IPS-15b (cell line): ENCODE results near the gene SCMH1.

Source experiments
- H3K27me3 ChIP-seq: one replicate; pipeline ENCODE4 v1.6.1; 2013; ENCODE audit warnings: low read length; ENCODE audit not compliant: control insufficient read depth, insufficient read depth
- H3K36me3 ChIP-seq: one replicate; pipeline ENCODE4 v1.6.1; 2013; ENCODE audit warnings: low read length; ENCODE audit not compliant: control insufficient read depth, insufficient read depth
- H3K4me1 ChIP-seq: one replicate; pipeline ENCODE4 v1.6.1; 2013; ENCODE audit warnings: mild to moderate bottlenecking, low read length; ENCODE audit not compliant: control insufficient read depth, insufficient read depth
- H3K4me3 ChIP-seq: one replicate; pipeline ENCODE4 v1.5.1; 2013; ENCODE audit warnings: low read depth, low read length
- H3K9ac ChIP-seq: one replicate; pipeline ENCODE4 v1.6.1; 2013; ENCODE audit warnings: low read depth, mild to moderate bottlenecking, low read length
- H3K9me3 ChIP-seq: one replicate; pipeline ENCODE4 v1.6.1; 2013; ENCODE audit warnings: mild to moderate bottlenecking, low read length; ENCODE audit not compliant: control insufficient read depth, insufficient read depth

SCMH1 gene

DNA sequence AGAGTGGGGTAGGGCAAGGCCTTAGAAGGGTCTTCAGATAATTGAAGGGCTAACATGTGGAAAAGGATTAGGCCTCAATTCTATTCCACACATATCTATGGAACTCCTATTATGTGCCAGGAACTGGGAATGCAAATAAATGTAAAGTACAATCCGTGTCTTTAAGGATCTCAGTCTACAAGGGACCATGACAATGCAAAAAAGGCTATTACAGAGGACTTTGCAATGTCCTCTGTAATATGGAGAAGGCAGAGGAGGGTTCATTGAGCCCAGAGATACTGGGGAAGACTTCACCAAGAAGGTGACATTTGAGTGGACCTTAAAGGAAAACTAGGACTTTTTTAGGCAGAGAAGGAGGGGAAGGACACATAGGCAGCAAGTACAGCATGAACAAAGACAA lies 4.5 kb upstream of the SCMH1 start:
- Histone ChIP-seq H3K27me3 (peaks cover 15% of the 10 kb centered on the region), H3K9ac (no peak overlapping the region), H3K4me1 (no peaks in the 10 kb centered on the region), H3K36me3 (no peaks in the 10 kb centered on the region), H3K4me3 (no peak overlapping the region), H3K9me3 (no peaks in the 10 kb centered on the region)

DNA sequence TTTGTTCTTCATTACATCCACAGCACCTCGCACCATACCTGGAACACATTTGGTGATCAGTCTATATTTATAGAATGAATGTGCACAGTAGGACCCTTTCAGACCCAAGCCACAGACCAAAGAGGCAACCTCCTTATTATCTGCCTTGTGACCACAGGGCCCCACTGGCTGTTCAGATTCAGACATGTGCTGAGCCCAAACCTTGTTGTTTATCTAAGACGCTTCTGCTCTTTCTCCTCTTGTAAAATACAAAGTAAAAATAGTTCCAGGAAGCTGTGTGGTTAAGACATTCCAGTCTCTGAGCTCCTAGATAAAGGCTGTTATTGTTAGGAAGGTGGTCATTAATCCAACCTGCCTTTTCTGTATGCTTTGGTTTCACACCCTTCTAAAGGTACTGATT lies 3.6 kb upstream of the SCMH1 start:
- Histone ChIP-seq H3K9me3 (no peaks in the 10 kb centered on the region), H3K4me1 (peaks cover 3% of the 10 kb centered on the region), H3K36me3 (no peaks in the 10 kb centered on the region), H3K27me3 (peaks cover 19% of the 10 kb centered on the region), H3K9ac (no peak overlapping the region), H3K4me3 (no peak overlapping the region)

DNA sequence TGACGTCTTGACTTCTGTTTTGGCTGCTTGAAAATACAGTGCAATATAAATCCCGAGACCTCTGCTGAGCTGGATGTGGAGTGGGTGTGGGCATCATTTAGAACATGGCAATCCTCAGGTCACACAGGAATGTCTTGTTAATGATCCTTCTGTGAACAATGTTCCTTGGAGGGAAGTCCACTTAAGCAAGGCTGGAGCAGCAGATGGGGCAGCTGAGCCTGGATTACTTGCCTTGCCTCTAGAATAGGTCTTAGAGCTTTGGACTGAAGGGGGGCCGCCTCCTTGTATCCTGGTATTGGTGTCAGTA lies 926 bp upstream of the SCMH1 start:
- no peaks in the 10 kb centered on the region for H3K36me3 ChIP-seq
- H3K27me3 ChIP-seq: peaks cover 22% of the 10 kb centered on the region
- no peak overlapping the region for H3K9ac ChIP-seq
- peaks cover 3% of the 10 kb centered on the region for H3K4me1 ChIP-seq
- H3K4me3 ChIP-seq: peak overlapping the region; percentile 59
- no peaks in the 10 kb centered on the region for H3K9me3 ChIP-seq

DNA sequence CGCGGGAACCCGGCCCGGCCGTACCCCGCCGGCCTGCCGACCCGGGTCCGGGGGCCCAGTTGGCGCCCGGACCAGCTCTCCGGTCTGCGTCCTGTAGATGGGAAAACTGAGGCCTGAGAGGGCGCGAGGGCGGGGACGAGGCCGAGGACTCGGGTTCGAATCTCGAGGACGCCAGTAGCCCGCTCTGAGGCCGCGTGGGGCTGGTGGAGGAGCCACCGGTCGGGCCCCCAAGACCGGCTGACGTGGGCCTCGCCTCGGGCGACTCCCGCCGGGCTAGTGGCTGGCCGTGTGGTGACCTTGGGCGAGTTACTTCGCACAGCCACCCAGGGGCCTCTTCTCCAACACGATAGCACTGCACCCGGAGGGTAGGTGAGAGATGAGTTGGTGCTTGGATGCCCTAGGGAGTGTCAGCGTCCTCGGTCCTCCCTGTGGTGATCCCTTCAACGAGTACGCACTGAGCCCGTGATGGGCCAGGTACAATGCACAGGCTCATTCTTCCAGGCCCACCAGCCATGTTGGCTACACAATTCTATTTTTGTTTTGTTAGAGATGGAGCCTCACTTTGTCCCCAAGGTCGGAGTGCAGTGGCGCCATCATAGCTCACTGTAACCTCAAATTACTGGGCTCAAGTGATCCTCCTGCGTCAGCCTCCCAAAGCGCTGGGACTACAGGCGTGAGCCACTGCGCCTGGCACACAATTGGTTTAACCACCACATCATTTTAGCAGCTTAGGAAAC lies 404 bp upstream of the SCMH1 start:
- Histone ChIP-seq H3K36me3 (no peaks in the 10 kb centered on the region), H3K4me1 (peaks cover 3% of the 10 kb centered on the region), H3K4me3 (peak overlapping the region; percentile 59), H3K9ac (peak overlapping the region; percentile 57), H3K9me3 (no peaks in the 10 kb centered on the region), H3K27me3 (peaks cover 22% of the 10 kb centered on the region)

DNA sequence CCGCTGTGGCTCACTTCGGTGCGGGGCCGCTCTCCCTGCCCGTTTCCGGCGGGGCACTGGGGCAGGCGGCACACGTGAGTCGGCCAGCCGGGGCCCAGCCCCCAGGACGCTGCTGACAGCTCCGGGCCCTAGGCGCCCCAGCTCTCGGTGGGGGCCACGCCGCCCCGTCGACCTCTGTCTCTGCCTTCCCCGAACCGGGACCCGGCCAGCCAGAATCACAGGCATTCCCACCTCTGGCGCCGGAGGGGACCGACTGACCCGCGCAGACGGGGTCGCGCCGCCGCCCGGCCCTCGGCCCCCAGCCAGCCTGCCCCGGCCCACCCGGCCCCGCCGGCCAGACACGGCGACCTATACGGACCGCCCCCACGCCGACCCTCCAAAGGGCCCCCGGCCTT lies 755 bp downstream of the SCMH1 start:
- peak overlapping the region; percentile 38 for H3K4me3 ChIP-seq

DNA sequence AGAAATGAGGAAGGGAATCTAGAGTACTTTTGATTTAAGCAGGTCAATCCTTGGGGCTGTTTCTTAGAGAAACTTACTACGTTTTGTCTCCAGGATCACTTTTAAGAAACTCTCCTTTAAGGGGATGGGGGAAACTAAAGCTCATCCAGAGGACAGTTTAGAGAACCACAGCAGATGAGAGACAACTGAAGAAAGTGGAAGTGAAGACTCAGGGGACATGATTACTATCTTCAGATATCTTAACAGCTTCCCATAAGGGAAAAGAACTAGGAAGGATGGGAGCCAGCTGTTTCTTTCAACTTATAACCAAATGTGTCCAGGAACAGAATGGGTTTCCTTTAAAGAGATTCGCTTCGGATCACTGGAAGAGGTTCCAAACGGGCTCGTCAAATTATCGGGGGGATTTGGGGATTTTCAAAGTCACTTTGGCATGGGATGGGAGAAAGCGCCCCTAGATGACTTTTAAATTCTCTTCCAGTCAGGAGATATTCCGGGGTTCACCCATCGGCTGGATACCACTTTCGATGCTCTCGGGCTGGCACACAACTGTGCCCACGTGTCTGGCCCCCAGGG lies 1.2 kb downstream of the SCMH1 start:
- Histone ChIP-seq H3K4me1 (peaks cover 3% of the 10 kb centered on the region), H3K4me3 (peak overlapping the region; percentile 38), H3K27me3 (peaks cover 22% of the 10 kb centered on the region)

More for the DNA sequence above, 755 bp downstream of the SCMH1 start:
- Histone ChIP-seq H3K9ac (peak overlapping the region; percentile 0), H3K4me1 (peaks cover 3% of the 10 kb centered on the region), H3K36me3 (no peaks in the 10 kb centered on the region), H3K9me3 (no peaks in the 10 kb centered on the region), H3K27me3 (peaks cover 22% of the 10 kb centered on the region)

DNA sequence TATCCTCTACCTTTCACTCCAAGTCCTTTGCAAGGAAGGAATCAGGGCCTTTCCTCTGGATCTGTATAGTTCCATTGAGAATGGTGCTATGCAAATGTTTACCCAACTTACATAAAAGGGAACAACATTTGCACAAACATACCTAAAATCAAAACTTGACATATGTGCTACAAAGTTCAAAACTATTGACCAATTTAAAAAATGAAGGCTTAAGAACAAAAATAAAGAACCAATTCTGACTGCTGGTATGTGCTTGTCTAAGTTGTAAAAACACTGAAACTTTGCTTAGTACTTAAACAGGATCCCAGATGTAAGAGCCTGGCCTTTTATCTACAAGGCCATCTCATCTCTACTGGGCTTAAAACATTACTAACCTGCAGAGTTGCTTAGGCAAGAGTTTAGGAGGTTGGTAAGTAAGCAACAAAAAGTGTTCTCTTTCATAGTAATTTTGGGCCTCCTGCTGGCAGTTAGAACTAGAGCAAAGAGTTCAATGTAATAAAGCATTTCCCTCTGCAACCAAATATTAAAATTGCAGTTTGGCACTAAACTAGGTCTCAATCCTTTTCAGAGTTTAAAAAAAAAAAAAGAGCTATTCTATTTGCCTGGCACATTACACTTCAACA lies 2.0 kb downstream of the SCMH1 start:
- H3K4me3 ChIP-seq: no peak overlapping the region

More for the DNA sequence above, 1.2 kb downstream of the SCMH1 start:
- Histone ChIP-seq H3K9ac (peak overlapping the region; percentile 0), H3K36me3 (no peaks in the 10 kb centered on the region), H3K9me3 (no peaks in the 10 kb centered on the region)

DNA sequence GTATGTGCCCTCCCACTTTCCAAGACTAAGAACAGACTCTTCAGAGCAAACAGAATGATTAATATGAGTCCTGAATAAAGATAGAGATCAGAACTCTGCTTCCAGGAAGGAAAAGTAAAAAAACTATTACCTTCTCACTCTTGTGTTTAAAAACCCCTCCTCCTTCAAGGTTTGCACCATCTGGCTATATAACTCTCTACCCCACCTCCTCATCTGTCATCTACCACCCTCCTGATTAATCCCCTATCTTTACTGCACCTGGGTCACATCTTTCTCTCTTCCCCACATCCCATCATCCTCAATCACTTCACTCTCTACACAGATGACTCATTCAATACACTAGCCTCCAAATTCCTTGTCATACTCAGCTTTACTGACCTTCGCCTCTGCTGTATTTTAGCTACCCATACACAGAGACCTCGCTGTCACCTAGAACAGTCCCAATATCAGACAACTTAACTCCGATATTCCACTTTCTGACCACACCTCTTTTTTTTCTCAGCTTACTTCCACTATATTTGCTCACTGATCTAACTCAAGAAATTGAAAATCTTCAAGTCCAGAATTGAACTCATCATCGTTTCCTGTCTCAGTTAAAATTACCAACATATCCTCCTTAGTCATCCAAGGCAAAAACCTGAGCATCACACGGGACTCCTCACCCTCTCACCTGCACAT lies 3.7 kb downstream of the SCMH1 start:
- H3K27me3 ChIP-seq: peaks cover 14% of the 10 kb centered on the region
- H3K36me3 ChIP-seq: no peaks in the 10 kb centered on the region
- no peak overlapping the region for H3K9ac ChIP-seq
- H3K4me1 ChIP-seq: peaks cover 3% of the 10 kb centered on the region
- H3K4me3 ChIP-seq: no peak overlapping the region
- H3K9me3 ChIP-seq: no peaks in the 10 kb centered on the region

More for the DNA sequence above, 2.0 kb downstream of the SCMH1 start:
- H3K4me1 ChIP-seq: peaks cover 3% of the 10 kb centered on the region
- H3K27me3 ChIP-seq: peaks cover 22% of the 10 kb centered on the region
- no peaks in the 10 kb centered on the region for H3K9me3 ChIP-seq
- no peak overlapping the region for H3K9ac ChIP-seq
- H3K36me3 ChIP-seq: no peaks in the 10 kb centered on the region

DNA sequence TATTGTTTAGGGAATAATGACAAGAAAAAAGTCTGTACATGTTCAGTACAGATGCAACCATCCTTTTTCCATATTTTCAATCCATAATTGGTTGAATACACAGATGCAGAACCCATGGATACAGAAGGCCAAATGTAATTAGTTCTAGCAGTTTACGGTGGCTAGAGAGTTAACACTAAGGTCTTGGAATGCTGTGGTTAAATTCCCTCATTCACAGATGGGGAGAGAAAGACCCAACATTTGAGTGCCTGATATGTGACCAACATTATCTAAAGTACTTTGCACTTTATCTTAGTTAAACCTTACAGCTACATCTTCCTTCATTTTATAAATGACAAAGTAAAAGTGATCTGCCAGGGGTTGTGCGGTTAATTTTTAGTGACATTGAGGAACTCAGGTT lies 5.3 kb downstream of the SCMH1 start:
- no peaks in the 10 kb centered on the region for H3K9me3 ChIP-seq
- H3K27me3 ChIP-seq: peaks cover 7% of the 10 kb centered on the region

DNA sequence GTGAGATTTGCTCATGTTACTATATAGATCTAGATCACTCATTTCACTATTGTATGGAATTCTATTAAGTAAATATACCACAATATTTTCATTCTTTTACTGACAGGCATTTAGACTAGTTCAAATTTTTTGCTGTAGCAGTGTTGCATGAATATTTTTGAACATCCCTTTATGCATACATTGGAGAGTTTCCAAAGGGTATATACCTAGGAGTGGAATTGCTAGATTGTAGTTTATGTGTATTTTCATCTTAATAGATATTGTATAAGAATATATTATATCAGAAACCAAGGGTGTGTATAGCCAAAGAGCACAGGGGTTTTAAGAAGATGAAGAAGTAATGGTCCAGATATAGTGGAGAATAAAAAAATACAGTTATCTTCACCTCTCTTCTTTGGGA lies 6.2 kb downstream of the SCMH1 start:
- no peaks in the 10 kb centered on the region for H3K36me3 ChIP-seq
- H3K9ac ChIP-seq: no peak overlapping the region
- H3K9me3 ChIP-seq: no peaks in the 10 kb centered on the region
- peaks cover 5% of the 10 kb centered on the region for H3K27me3 ChIP-seq
- peaks cover 2% of the 10 kb centered on the region for H3K4me1 ChIP-seq
- H3K4me3 ChIP-seq: no peak overlapping the region

More for the DNA sequence above, 5.3 kb downstream of the SCMH1 start:
- Histone ChIP-seq H3K4me3 (no peak overlapping the region), H3K36me3 (no peaks in the 10 kb centered on the region), H3K4me1 (peaks cover 3% of the 10 kb centered on the region), H3K9ac (no peak overlapping the region)

DNA sequence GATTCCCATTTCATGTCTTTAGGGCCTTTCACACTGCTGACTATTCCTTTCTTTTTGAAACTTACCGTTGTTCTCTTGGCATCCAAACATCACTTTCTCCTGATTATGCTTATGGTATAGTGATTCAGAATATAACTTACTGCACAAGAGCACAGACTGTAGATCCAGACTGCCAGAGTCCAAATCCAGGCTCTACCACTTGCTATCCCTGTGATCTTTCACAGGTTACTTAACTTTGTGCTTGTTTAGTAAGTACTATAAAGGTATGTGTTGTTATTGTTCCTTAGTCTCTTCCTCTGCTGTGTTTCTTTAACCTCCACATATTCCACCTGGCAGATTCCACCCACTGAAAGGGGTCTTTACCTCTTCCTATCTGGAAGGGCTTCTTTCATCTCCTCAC lies 8.4 kb downstream of the SCMH1 start:
- Histone ChIP-seq H3K36me3 (no peaks in the 10 kb centered on the region), H3K4me1 (no peaks in the 10 kb centered on the region), H3K9ac (no peak overlapping the region), H3K27me3 (no peaks in the 10 kb centered on the region), H3K9me3 (no peaks in the 10 kb centered on the region), H3K4me3 (no peak overlapping the region)
